GM21381 (cell line): ENCODE data around the gene DAZAP1.
A peak's percentile ranks its signal among the peaks of the same experiment; 100 is the strongest.

ENCODE experiments used
- ATAC-seq: cut with Tn5 transposase; IDR thresholded peaks from one replicate; pipeline ENCODE4 v1.9.1; 2021; ENCODE audit warnings: mild to moderate bottlenecking, moderate library complexity; ENCODE audit not compliant: unreplicated experiment

DAZAP1 gene

DNA sequence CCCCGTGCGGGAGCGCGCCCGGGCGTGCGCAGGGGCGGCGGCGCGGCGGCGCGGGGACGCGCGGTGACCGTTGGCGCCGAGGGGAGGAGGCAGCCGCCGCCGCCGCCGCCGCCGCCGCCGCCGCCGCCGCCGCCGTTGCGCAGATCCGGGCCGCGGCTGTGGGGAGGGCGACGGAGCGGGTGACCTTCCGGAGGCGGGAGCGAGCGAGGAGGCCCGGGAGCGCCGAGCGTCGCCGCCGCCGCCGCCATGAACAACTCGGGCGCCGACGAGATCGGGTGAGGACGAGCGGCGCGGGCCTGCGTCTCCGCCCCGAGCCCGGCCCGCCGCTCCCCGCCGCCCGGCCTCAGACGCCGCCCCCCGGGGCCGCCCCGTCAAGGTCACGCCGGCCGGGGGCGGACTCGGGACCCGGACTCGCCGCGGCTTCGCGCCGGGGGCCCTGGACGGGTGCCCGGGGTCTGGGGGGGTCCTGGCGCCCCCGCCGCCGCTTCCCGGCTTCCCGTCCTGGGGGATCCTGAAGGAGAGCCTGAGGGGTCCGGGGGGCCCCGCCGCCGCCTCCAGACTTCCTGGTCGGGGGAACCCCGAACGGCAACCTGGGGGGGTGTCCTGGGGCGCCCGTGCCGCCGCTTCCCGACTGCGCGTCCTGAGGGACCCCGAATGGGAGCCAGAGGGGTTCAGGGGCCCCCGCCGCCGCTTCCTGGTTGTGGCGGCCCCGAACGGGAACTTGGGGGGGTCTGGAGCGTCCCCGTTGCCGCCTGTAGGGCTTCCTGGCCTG lies at the start of gene DAZAP1:
Gene DAZAP1, plus strand, starts transcription at position 59 of the 772 bp plus-strand sequence. Its CDS starts 188 bp downstream, at position 247.
- peak; percentile 22 for ATAC-seq

DNA sequence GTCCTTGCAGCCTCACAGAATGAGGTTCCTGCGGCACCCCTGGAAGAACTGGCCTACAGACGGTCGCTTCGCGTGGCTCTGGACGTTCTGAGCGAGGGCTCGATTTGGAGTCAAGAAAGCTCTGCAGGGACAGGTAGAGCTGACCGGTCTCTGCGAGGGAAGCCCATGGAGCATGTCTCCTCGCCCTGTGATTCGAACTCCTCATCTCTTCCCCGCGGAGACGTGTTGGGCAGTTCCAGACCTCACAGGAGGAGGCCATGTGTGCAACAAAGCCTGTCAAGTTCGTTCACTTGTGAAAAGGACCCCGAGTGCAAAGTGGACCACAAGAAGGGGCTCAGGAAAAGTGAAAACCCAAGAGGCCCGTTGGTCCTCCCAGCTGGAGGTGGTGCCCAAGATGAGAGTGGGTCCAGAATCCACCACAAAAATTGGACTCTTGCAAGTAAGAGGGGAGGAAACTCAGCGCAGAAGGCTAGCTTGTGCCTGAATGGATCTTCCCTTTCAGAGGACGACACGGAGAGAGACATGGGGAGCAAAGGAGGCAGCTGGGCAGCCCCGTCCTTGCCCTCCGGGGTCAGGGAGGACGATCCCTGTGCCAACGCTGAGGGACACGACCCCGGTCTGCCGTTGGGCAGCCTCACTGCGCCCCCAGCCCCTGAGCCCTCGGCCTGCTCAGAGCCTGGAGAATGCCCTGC lies 47.1 kb upstream of the DAZAP1 start:
- ATAC-seq: no peak

DNA sequence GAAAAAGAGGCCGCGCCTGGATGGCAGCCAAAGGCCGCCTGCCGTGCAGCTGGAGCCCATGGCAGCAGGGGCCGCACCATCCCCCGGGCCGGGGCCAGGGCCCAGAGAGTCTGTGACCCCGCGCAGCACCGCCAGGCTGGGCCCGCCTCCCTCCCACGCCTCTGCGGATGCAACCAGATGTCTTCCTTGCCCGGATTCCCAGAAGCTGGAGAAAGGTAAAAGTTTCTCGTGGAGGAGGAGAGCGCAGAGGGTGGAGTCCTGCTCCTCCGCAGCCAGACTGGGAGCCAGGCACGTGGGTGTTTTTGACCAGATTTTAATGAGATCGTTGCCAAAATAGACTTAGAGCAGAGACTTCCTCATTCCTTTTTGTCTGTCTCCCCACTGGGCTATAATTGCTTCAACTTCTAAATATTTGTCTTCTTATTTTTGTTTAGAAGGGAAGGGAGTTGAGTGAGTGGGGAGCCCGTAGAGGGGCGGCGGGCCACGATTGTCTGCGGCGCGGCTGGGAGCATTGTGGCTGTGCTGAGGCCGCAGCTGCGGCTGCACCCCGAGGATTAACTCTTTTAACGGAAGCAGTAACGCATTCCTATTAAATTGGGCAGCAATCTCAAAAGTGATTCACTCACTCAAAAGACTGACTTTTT lies 46.4 kb upstream of the DAZAP1 start:
- ATAC-seq: no peak

DNA sequence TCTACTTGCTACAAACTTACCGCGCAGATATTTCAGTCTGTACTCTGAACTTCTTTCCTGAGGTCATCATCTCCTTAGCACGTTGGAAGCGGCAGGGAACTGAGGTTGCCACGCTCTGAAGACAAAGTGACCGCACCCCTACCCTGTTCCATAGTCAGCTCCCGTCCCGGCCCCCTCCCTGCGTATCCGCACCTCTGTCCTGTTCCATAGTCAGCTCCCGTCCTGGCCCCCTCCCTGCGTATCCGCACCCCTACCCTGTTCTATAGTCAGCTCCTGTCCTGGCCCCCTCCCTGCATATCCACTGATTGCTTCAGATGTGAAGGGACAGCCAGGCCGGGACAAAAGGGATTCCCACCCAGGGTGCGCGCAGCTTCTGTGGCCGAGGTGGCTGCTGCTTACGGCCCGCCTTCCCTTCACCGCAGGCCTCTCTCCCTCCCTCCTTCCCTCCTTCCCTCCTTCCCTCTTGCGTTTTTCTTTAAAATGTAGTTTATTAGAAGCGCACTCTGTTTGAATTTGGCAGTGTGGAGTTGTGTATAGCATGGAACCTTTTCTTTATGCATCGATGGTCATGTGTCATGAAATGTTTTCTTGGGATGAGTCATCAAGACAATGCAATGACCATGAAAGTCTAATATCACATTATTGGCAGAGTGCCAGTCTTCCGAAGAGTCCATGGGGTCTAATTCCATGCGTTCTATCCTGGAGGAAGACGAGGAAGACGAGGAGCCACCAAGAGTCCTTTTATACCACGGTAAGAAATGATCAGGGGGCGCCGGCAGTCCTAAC lies 45.6 kb upstream of the DAZAP1 start:
- ATAC-seq: no peak

DNA sequence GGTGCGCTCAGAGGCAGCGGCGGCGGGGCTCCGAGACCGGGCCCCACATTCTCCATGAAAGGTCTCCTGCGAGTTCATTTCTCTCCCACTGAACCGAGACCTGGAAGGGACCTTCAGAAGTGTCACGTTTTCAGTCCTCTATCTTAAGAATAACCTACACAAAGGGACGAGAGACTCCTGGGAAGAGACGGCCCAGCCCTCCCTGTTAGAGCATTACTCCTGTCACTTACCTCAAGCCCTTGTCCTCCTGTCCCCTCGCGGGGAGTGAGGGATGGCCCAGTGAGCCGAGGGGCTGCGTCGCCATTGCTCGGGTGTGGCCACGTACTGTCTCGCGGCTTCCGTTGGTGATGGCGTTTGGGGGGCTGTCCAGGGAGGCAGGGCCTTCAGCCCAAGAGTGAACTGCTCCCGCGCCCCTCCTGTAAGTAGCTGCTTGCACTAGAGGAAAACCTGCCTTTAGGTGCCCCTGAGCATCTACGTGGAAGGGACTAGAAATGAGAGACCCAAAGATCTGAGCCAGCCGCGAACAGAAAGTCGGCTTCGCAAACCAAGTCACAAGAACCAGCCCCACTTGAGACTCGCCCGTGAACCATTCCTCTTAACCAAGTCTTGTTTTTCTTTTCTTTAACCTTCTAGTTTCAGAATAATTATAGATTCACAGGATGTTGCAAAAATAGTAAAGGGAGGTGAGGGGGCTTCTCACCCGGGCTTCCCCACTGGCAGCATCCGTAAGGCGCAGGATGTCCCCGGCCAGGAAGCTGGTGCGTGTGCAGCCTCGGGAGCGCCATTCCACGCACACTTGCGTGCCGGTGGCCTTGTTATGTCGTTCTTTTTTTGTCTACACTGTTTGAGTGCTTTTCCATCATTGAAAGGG lies 44.8 kb upstream of the DAZAP1 start:
- ATAC-seq: no peak

DNA sequence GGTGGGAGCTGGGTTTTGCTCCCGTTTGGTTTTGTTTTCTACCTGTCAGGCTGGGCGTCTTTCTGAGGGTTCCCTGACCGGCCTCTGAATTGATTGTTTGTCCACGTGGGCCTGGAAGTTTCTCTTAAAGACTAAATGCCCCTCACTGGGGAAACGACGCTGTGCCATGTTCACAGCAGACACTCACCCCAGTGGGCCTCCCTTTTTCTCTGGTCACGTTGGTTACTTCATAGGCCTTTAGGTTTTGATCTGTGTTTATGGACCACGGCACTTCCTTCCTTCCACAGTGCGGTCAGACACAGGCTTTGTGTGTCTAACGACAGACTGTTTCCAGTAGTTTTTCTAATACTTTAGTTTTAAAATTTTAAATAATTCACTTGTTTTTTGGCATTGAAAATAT lies 43.8 kb upstream of the DAZAP1 start:
- ATAC-seq: no peak

DNA sequence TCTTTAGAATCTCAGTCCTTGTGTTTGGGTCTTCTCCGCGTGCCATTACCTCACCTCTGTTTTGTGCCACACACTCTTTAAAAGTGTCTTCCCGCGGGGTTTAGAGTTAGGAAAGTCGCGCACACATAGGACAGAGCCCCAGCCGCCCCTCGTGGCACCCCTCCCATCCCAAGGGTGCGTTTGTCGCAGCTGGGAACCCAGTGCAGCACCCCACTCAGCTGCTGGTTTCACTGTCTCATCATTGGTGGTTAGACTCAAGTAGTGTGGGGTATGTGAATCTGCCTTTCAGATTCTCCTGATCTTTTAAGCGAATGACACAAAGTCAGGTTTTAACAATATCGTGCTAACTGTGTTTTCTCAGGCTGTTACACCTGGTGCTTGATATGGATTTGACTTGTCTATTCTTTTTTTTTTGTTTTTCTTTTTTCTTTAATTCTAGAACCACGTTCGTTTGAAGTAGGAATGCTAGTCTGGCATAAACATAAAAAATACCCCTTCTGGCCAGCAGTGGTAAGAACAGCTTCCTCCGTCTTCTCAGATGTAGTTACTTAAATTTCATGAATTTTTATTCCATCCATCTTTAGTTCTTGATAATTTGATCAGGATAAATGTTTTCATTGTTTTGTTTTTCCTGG lies 43.2 kb upstream of the DAZAP1 start:
- ATAC-seq: no peak

DNA sequence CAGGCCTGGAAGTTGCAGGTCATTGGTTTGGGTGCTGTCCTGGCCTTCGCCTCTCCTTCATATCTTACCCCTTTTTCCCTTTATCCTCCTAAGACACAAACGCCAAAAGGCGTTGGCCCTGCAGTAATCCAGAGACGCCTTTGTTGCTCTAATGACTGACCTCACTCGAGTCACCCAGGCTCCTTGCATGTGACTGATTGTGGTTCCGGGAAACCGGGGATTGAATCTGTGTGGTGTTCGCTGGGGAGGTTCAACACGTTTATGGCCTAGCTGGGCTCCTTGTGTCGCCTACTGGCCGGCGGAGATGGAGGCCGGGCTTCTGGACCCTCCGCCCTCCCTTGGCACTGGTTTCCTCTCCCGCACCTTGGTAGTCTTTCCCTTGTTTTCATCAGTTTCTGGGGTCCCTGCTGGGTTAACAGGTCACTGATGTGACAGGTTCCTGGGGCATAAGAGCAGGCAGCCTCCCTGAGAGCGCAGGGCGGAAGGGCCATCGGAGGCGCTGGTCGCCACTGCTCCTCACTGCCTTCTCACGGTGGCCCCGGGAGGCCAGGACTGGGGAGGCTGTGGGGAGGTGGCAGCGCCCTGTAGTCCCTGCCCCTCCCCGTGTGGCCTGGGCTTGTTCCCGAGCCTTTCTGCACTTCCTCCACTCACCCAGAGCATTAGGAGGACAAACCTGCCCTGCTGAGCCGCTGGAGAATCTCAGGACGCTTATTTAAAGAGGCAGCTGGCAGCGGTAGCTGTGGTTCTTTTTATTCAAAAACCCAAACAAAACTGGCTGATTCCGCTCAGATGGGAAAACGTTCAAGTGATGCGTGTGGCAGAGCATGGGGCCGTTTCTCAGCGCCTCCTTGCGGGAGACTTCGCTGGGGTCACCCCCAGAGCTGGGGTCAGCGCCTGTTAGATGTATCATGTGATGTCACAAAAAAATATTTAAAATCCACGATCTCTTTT lies 41.8 kb upstream of the DAZAP1 start:
- no peak for ATAC-seq

DNA sequence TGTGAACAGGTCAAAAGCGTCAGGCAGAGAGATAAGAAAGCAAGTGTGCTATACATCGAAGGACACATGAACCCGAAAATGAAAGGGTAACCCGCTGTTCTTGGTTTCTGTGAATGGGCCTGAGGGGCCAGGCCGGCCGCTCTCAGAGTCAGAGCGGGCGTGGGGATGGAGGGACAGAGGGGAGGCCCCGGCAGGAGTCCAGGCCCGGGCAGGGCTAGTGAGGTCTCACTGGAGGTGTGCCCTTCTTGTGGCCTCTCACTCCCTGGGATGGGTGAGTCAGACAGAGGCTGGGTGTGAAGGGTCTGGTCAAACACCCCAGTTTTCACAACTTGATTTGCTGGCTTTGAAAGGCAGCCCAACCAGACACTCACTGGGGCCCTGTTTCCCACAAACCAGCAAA lies 41.1 kb upstream of the DAZAP1 start:
- no peak for ATAC-seq

DNA sequence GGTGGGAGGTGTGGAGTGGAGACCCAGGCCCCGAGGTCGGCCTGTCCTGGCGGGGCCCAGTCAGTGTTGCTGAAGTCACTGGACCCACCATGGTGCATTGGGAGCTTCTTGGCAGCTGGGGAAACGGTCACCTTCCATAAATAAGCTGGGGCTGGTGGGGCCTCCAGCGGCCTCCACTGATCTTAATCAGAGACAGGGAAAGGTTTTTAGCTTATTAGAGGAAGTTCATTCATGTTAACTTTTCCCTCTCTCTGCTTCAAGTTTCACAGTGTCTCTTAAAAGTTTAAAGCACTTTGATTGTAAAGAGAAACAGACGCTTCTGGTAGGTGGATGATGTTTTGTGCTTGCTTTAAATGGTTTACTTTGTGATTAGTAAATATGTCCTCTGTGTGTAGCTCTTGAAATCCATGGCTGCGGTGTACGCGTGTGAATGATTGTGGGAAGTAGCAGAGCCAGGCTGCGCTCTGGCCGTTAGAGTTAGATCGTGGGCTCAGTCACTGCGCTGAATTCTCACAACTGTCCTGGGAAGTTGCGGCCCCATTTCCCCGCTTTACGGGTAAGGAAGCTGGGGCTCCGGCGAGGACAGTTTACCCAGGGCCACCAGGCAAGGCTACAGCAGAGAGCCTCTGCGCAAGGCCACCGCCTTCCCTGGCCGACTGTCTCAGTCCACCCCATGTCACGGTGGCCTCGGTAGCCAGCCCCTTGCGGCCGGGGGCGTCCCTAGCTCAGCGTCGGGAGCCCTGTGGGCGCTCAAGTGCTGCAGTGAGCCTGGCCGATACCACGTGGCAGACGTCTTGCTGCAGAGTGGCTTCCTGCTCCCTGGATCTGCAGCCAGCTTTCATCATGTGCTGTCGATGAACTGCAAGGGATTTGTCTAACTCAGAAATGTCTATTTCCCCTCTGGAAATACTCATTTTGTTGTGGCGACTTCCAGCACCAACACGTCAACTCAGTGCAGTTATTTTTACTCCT lies 40.2 kb upstream of the DAZAP1 start:
- ATAC-seq: no peak

DNA sequence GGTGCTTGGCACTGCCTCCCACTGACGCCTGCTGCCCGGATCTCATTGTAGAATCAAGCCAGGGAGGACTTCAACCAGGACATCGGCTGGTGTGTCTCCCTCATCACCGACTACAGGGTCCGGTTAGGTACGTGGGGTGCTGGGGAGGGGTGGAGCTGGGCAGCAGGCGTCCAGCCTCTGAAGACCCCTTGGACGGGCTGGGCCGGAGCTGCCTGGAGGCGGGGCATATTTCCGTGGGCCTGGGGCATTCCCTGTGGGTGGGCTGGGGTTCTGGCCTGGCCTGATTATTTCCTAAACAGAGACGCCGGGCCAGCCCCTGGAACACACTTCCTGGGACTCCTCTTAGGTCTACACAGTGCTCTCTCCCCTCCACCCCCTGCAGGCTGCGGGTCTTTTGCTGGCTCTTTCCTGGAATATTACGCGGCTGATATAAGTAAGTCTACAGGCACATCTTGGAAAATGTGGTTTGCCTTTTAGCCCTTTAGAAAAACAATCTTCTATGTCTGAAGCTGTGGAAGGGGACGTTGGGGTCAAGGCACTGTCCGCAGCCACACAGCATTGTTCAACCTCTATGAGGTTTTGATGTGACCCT lies 38.1 kb upstream of the DAZAP1 start:
- no peak for ATAC-seq

DNA sequence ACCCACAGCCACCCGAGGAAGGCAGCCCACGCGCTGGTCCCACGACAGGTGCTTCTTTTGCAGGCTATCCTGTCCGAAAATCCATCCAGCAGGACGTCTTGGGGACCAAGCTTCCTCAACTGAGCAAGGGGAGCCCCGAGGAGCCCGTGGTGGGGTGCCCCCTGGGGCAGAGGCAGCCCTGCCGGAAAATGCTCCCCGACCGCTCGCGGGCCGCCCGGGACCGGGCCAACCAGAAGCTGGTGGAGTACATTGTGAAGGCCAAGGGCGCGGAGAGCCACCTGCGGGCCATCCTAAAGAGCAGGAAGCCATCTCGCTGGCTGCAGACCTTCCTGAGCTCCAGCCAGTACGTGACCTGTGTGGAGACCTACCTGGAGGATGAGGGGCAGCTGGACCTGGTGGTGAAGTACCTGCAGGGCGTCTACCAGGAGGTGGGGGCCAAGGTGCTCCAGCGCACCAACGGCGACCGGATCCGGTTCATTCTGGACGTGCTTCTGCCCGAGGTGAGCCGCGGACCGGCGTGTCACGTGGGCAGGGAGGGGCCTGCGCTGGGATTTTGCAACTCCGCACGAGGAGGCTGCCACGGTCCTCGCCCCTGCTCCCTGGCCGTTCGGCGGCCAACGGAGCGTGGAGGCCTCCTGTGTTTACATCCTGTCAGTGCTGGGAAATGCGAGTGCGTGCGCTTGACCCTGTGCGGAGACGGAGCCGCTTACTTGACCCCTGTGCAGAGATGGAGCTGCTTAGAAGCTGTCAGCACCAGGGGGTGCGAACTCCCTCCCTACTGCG lies 36.6 kb upstream of the DAZAP1 start:
- ATAC-seq: no peak

DNA sequence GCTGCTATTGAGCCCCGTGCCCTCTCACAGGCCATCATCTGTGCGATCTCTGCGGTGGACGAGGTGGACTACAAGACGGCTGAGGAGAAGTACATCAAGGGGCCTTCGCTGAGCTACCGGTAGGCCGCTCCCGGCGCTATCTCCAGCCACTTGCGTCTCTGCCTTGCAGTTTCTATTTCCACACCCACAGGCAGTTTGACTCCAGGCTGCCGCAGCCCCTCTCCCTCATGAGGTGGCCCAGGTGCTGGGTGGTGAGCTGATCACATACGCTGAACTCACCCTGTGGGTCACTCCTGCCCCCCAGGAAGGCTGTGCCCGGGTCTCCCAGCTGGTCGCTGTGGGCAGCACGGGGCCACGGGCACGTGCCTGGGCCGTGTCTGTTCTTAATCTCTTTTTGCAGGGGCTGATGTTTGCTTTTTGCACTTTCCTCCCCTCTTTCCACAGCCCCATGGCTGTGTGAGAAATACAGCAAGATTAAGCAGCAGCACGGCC lies 34.3 kb upstream of the DAZAP1 start:
- no peak for ATAC-seq

DNA sequence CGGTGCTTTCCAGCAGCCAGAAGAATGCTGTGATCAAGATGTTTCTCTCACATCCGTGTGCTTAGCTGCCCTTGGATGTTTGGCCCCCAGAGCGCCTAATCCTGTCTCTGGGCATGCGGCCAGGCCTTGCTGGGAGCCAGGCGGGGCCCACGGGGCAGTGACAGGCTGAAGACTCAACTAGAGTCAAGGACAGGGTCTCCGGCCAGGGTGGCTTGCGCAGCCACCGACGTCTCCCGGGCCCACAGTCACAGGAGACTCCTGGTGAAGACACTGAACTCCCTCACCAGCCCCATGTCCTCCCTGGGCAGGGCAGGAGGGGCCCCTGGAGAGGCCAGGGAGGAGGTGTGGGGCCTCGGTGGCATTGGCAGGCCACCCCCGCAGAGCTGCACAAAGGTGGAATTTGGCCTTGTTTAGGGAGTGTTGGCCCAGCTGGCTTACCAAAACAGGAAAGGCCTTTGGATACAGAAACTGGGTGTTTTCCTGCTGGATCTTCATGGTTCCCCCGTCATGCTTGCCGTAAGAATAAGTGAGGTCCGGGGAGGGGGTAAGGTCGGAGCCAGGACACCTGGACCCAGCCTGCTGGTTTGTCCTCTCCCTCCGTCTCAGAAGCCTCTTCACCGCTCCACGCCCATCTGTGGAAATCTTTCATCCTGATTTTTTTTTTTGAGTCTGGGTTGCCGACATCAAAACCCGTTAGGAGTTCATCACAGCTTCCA lies 33.7 kb upstream of the DAZAP1 start:
- no peak for ATAC-seq

DNA sequence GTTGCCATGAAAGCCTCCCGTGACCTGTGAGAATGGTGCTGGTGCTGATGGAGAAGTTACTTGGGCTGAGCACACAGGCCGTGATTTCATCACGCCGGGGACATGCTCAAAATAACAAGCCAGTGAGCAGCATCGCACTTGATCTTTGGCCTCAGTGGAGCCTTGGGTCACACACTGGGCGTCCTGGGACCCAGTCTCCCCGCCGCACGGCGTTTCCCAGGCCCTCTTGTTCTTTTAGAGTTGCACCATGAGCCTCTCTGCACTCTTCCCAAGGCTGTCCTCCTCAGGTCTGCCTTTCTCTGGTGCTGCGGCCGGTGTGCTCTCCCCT lies 33.2 kb upstream of the DAZAP1 start:
- ATAC-seq: no peak

DNA sequence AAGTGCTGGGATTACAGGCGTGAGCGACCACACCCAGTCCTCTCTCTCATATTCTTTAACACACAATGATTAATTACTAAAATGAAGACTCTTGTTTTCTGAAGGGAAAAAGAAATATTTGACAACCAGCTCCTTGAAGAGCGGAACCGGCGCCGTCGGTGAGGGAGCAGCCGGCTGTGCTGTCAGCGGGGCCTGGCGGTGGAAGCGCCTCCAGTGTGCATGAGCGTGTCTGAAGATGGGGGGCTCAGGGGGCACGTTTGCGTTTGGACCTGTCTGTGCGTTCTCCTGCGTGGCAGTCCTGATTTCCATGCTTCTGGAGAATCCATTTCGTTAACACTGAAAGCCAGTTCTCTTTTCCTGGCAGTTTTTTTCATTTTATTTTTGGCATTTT lies 31.0 kb upstream of the DAZAP1 start:
- no peak for ATAC-seq
